ENCODE measurements around the gene FADS2. TPM values are rescaled to one million over a fixed set of nuclear protein-coding genes. Genes with fewer than 3 reads are reported as not detected.

FADS2 gene
- total and polyA plus RNA-seq, 10 of the 15 experiments (the other 5 are each of a cell fraction or from before 2014, with no cell fraction given) = 3.3 to 313 (median 149) TPM

DNA sequence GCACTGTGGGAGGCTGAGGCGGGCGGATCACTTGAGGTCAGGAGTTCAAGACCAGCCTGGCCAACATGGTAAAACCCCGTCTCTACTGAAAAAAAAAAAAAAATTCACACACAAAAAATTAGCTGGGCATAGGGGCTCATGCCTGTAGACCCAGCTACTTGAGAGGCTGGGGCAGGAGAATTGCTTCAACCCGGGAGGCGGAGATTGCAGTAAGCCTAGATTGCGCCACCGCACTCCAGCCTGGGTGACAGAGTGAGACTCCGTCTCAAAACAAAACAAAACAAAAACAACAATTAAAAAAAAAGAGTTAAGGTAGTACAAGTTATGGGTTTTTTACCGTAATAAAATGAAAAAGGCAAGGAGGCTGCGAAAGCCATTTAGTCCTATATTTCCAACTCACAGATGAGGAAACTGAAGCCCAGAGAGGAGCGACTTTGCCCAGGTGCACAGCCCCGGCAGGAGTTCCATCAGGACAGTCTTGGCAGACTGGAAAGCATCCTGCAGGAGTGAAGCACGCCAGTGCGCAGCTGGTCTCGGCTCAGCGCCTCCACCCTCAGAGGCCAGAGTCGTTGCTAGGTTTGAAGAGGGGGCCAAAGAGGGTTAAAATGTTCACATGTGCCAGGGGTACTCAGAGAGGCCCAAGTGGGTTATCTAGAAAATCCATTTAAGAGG, 67.1 kb downstream of the FADS2 start:
- H3K36me3 ChIP-seq (ENCODE audit: control insufficient read depth in 2 of 2, insufficient read depth in 2 of 2, low read length in 1 of 2) = no peaks in the 10 kb centered on the region

More for the DNA sequence above, 67.1 kb downstream of the FADS2 start:
- RAD21 ChIA-PET (ENCODE audit: unreplicated experiment) = interaction anchor here (0.6 to 9.3 kb wide), 5 partner anchors 52 to 212 kb away, joined by 4 to 175 read pairs (median 63); no protein-coding TSS in a partner anchor
- DNase-seq (ENCODE audit: low read depth, low spot score) = no peak
- ATAC-seq = no peak
- WGBS (ENCODE audit: insufficient coverage, insufficient replicate concordance, low lambda C conversion rate, missing lambda C conversion rate) = 56% methylated on average over 17 of the region's 17 CpGs
- Histone ChIP-seq H4K20me1 (ENCODE audit: control insufficient read depth, insufficient read depth) (no peaks in the 10 kb centered on the region), H3K4me3 (no peak overlapping the region), H3K4me1 (ENCODE audit: control insufficient read depth, insufficient read depth, low read length) (peaks cover 7% of the 10 kb centered on the region), H3K27me3 (replicated peaks in 1 of 2; ENCODE audit: control insufficient read depth in 2 of 2, insufficient read depth in 2 of 2, low read length in 1 of 2) (no peaks in the 10 kb centered on the region), H3K79me2 (ENCODE audit: control insufficient read depth, insufficient read depth, low read length) (no peaks in the 10 kb centered on the region), H3K9me3 (replicated peaks; ENCODE audit: control insufficient read depth, insufficient read depth, low read length) (no peaks in the 10 kb centered on the region), H3K9ac (ENCODE audit: control insufficient read depth, insufficient read depth, low read length) (no peak overlapping the region), H2AFZ (ENCODE audit: control insufficient read depth, low read depth, low read length) (no peak overlapping the region), H3K27ac (ENCODE audit: control insufficient read depth, insufficient read depth) (no peak overlapping the region), H3K4me2 (ENCODE audit: control insufficient read depth, insufficient read depth) (no peak overlapping the region)
- SMC1A ChIA-PET (ENCODE audit: uncharacterized antibody, unreplicated experiment) = interaction anchor here (1.9 to 11.0 kb wide), 4 partner anchors 52 to 212 kb away, joined by 7 to 168 read pairs (median 50); no protein-coding TSS in a partner anchor
- no peak for FAIRE-seq
- intact Hi-C loops (cut with micrococcal nuclease; ENCODE audit: unreplicated experiment) = no loop called here
- CTCF ChIA-PET = interaction anchor here (1.0 to 6.8 kb wide), 4 partner anchors 15 to 214 kb away, joined by 3 to 142 read pairs (median 82); no protein-coding TSS in a partner anchor
- in situ Hi-C loops (cut with MboI) = loop anchor here (5.0 kb wide), 3 partner anchors 98 to 212 kb away; no protein-coding TSS in a partner anchor
- no peak for TF ChIP-seq CBX3 (IDR thresholded peaks at IDR 0.05; ENCODE audit: borderline replicate concordance, low read depth)
- TF ChIP-seq POU2F2 (IDR thresholded peaks at IDR 0.05; ENCODE audit: borderline replicate concordance, low read depth, low read length) = no peak
- no peak for TF ChIP-seq USF1 (IDR thresholded peaks at IDR 0.05; ENCODE audit: borderline replicate concordance, extremely low read length, insufficient read depth, low read depth, low read length)
- TF ChIP-seq YY1 (IDR thresholded peaks at IDR 0.05; ENCODE audit: low read depth, low read length) = no peak
- no peak for TF ChIP-seq CEBPZ (IDR thresholded peaks at IDR 0.05; ENCODE audit: low read depth, low read length)
- no peak for TF ChIP-seq GABPA (IDR thresholded peaks at IDR 0.05; ENCODE audit: low read depth)
- TF ChIP-seq PML (IDR thresholded peaks at IDR 0.05; ENCODE audit: low read length) = no peak
- TF ChIP-seq NR2F1 (conservative IDR thresholded peaks at IDR 0.05) = no peak
- TF ChIP-seq CHD1 (IDR thresholded peaks at IDR 0.05; ENCODE audit: low read depth, low read length) = no peak
- no peak for TF ChIP-seq NR2C2 (IDR thresholded peaks at IDR 0.05; ENCODE audit: borderline replicate concordance, control insufficient read depth, insufficient read length, low read depth)
- no peak for TF ChIP-seq KLF5 (IDR thresholded peaks at IDR 0.05; ENCODE audit: partially characterized antibody)
- no peak for TF ChIP-seq ZNF207 (IDR thresholded peaks at IDR 0.05; ENCODE audit: borderline replicate concordance)
- no peak for TF ChIP-seq SIX5 (IDR thresholded peaks at IDR 0.05; ENCODE audit: low read depth, low read length, severe bottlenecking)
- no peak for TF ChIP-seq SMAD1 (IDR thresholded peaks at IDR 0.05; ENCODE audit: low read depth, partially characterized antibody)
- no peak for TF ChIP-seq HCFC1 (IDR thresholded peaks at IDR 0.05; ENCODE audit: low read length)
- TF ChIP-seq SIN3A (IDR thresholded peaks at IDR 0.05; ENCODE audit: low read depth, low read length) = no peak
- TF ChIP-seq, protein P1, sequence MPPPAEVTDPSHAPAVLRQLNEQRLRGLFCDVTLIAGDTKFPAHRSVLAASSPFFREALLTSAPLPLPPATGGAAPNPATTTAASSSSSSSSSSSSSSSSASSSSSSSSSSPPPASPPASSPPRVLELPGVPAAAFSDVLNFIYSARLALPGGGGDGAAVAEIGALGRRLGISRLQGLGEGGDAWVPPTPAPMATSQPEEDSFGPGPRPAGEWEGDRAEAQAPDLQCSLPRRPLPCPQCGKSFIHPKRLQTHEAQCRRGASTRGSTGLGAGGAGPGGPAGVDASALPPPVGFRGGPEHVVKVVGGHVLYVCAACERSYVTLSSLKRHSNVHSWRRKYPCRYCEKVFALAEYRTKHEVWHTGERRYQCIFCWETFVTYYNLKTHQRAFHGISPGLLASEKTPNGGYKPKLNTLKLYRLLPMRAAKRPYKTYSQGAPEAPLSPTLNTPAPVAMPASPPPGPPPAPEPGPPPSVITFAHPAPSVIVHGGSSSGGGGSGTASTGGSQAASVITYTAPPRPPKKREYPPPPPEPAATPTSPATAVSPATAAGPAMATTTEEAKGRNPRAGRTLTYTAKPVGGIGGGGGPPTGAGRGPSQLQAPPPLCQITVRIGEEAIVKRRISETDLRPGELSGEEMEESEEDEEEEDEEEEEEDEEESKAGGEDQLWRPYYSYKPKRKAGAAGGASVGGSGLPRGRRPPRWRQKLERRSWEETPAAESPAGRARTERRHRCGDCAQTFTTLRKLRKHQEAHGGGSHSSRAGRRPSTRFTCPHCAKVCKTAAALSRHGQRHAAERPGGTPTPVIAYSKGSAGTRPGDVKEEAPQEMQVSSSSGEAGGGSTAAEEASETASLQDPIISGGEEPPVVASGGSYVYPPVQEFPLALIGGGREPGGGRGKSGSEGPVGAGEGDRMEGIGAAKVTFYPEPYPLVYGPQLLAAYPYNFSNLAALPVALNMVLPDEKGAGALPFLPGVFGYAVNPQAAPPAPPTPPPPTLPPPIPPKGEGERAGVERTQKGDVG (CRISPR knock-in tag; IDR thresholded peaks at IDR 0.05) = no peak
- no TSS peak for BruUV-seq (replicated peaks)
- POLR2A ChIA-PET = no interaction called here

Data from GM12878 (cell line).